ENCODE measurements around the gene PDE4D.

DNA sequence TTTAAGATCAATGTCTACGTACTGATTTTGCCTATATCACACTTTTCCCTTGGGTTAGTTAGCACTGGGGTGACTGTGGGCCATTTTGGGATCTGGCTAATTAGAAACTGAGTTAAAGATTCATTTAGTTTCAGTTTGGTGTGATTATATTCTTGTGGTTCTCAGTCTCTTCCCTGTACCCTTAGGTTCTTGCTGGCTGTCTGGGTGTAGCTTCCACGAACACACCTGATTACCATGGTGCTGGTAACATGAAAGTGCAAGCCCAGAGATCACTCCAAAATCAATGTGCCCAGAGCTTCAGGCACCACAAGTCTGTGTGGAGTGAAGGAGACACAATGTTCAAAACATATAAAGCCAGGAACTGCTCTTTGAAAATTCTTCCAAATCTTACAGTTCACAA lies 248.1 kb downstream of the PDE4D start:
- TF ChIP-seq, protein P1, sequence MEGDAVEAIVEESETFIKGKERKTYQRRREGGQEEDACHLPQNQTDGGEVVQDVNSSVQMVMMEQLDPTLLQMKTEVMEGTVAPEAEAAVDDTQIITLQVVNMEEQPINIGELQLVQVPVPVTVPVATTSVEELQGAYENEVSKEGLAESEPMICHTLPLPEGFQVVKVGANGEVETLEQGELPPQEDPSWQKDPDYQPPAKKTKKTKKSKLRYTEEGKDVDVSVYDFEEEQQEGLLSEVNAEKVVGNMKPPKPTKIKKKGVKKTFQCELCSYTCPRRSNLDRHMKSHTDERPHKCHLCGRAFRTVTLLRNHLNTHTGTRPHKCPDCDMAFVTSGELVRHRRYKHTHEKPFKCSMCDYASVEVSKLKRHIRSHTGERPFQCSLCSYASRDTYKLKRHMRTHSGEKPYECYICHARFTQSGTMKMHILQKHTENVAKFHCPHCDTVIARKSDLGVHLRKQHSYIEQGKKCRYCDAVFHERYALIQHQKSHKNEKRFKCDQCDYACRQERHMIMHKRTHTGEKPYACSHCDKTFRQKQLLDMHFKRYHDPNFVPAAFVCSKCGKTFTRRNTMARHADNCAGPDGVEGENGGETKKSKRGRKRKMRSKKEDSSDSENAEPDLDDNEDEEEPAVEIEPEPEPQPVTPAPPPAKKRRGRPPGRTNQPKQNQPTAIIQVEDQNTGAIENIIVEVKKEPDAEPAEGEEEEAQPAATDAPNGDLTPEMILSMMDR (optimal IDR thresholded peaks at IDR 0.05 in 1 of 3, IDR thresholded peaks at IDR 0.05 in 1 of 3, conservative IDR thresholded peaks at IDR 0.05 in 1 of 3; ENCODE audit: extremely low read depth in 1 of 3, insufficient read depth in 2 of 3, low read length in 3 of 3), result no peak
- no peak for TF ChIP-seq EZH2 (IDR thresholded peaks at IDR 0.05; ENCODE audit: low read length)
